GM10266 (cell line): ENCODE measurements around the gene OR1D5.
"Not testable (repeated sequence)": the region's sequence is repeated elsewhere in the genome, so short reads cannot be mapped to it uniquely, and the experiment has no call there.

Experiments
- DNase-seq: peaks from one replicate; pipeline ENCODE4 v3.0.0; 2012; ENCODE audit errors: extremely low spot score
- CTCF ChIP-seq: IDR thresholded peaks from 2 replicates; pipeline ENCODE4 v1.5.1; 2012; ENCODE audit warnings: mild to moderate bottlenecking, low read depth; ENCODE audit not compliant: control insufficient read depth, insufficient read depth; ENCODE audit errors: missing control alignments

Gene OR1D5, protein sequence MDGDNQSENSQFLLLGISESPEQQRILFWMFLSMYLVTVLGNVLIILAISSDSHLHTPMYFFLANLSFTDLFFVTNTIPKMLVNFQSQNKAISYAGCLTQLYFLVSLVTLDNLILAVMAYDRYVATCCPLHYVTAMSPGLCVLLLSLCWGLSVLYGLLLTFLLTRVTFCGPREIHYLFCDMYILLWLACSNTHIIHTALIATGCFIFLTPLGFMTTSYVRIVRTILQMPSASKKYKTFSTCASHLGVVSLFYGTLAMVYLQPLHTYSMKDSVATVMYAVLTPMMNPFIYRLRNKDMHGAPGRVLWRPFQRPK

GRCh38 chr17:3063507-3063906 lies at the start of gene OR1D5:
OR1D5 (minus strand) TSS chr17:3063607; CDS start chr17:3063607, 0 bp downstream.
- not testable (repeated sequence) for DNase-seq

DNA sequence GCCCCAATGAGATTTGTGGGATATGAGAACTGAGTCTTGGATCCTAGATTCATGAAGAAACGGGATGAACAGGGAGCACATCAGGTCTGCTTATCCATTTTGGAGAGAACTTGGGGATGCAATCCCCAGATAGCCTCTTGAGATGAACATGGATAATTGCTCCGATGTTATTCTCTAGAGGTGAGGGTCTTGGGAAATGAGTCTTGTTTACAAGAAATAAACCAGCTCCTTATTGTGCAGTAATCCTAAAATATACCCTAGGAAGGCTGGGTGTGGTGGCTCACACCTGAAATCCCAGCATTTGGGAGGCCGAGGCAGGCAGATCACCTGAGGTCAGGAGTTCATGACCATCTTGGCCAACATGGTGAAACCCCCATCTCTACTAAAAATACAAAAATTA lies 40.9 kb upstream of the OR1D5 start, which contains the start of gene OR1D2:
OR1D2 (minus strand) TSS at position 101 of the 400 bp plus-strand sequence. CDS start 11,426 bp downstream, outside the sequence.
- DNase-seq, result no peak
- no peak for TF ChIP-seq CTCF

DNA sequence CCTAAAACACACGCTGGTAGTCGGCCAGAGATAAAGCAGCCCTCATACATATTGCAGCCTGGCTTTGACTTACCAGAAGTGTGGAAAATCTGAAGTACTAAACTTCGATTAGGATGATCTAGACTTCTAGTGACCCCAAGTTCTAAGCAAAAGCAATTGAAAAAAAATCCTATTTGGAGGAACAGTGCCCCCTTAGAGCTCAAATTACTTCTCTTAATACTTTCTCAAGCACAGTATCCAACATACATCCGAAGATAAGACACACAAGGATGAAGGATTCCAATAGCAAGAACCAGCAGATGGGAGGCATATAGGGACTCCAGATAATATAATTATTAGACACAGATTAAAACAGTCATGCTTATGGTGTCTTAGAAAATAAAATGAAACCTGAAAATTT lies 10.4 kb upstream of the OR1D5 start:
- DNase-seq, result not testable (repeated sequence)

DNA sequence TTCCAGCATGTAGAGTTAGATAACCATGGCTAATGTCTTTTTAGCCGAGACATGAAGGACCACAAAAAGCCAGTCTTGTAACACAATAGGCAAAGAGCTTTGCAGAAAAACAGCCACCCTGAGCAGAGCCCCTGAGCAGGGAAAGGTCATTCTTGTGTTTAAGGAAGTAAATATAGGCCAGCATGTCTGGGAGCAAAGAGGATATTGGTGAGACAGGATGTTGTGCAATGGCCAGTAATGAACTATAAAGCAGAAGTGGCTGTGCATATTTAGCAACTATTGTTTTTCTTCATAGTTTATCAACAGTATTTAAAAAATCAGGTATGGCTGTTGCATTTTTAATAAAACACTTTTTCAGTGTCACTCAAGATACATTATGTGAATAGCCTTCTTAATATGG lies 1.8 kb upstream of the OR1D5 start:
- DNase-seq, result not testable (repeated sequence)

DNA sequence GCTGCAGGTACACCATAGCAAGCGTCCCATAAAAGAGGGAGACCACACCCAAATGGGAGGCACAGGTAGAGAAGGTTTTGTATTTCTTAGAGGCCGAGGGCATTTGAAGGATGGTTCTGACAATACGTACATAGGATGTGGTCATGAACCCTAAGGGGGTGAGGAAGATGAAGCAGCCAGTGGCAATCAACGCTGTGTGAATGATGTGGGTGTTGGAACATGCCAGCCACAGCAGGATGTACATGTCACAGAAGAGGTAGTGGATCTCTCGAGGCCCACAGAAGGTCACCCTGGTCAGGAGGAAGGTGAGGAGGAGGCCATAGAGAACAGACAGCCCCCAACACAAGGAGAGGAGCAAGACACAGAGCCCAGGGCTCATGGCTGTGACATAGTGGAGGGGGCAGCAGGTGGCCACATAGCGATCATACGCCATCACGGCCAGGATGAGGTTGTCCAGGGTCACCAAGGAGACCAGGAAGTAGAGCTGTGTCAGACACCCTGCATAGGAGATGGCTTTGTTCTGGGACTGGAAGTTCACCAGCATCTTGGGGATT lies 506 bp downstream of the OR1D5 start:
- DNase-seq, result not testable (repeated sequence)

GRCh38 chr17:3054868-3055267 lies 8.5 kb downstream of the OR1D5 start:
- not testable (repeated sequence) for DNase-seq

DNA sequence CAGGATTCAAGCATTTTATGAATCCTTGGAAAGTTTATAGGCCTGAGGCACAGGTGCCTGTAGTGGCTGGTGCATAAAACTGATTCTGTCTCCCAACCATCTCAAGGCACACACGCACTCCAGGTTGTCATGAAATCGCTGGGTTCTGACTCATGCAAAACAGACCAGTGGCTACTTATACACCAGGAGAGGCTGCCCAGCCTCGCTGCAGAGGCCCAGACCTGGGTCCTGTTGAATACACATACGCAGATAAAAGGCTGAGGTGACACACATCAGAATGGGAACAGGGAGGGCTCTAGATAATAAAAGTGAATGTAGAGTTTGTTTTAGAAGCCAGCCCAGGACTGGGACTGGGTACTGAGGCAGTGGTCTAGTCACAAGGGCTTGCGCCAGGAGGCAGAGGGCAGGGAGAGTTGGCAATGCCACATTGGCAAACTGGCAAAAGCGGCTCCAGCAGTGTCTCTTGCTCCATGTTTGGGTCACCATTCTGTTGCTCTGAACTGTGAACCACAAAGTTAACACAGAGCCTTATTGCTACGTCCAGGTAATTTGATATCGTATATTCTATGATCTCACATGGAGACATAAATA lies 13.6 kb downstream of the OR1D5 start:
- no peak for DNase-seq
- no peak for TF ChIP-seq CTCF

DNA sequence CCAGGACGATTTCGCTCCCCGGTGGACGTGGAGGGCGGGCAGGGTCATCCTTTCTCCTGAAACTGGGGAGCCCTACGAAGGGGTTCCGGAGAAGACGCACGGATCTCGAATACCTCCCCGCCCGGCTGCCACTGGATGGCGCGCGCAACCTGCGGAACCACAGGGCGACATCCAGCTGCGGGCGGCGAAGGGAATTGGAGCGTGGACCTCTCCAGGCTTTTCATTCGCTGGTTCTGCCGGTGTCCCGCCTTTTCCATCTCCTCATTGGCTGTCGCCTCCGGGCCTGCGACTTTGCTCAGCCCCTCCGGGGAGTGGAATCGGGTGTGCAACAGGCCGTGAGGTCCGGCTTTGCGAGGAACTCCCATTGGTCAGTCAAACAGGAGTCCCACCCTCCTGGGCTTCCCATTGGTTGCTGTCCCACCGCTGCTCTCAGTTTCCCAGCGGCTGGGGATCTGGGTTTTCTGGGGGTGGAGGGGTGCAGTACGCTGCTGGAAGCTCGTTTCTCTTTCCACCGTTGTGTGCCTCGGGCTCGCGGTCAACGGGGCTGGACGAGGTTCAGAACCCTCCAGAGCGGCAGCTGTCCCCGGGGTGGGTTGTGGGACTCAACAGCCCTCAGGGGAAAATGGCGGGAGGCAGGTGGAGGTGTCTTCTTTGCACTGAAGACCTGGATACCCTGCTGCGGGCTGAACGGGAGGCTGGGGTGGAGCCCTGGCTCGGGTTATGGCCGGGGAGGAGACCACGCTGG lies 14.5 kb downstream of the OR1D5 start:
- peak; percentile 74 for TF ChIP-seq CTCF
- DNase-seq, result peak; percentile 69

- TF ChIP-seq CTCF, result no peak
Observed at GRCh38 chr17:3046753-3047152, 16.7 kb downstream of the OR1D5 start.

More at GRCh38 chr17:3046753-3047152, 16.7 kb downstream of the OR1D5 start:
- no peak for DNase-seq
